ENCODE data around the gene GPC5.

DNA sequence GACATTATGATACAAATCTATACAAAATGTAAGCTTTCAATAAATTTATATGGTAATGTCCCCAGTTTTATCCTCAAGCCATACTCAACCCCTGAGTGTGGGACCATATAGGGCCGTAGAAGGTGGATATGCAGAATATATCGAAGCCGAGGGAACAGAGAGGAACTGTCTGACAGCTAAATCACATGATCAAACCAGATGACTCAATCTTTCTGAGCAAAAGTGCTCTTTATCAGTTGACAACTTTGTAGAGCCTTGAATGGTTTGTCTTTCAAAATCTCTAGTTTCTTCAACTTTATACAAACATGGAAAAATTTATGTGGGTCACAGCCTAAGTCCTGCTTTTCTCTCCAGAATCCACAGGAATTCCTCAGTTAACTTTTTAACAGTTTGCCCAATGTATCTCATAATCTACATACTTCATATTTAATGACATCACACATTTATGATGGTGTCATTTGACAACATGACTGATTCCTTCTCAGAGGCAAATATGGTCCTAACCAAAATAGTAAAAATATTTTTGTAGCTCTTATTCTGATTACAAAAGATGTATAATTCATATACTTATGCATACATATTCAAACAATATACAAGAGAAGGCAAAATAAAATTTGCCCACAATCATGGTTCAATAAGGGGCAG is 1155.2 kb downstream of the GPC5 start:
- TF ChIP-seq POLR2A (IDR thresholded peaks at IDR 0.05) = no peak
- TF ChIP-seq, protein P1, sequence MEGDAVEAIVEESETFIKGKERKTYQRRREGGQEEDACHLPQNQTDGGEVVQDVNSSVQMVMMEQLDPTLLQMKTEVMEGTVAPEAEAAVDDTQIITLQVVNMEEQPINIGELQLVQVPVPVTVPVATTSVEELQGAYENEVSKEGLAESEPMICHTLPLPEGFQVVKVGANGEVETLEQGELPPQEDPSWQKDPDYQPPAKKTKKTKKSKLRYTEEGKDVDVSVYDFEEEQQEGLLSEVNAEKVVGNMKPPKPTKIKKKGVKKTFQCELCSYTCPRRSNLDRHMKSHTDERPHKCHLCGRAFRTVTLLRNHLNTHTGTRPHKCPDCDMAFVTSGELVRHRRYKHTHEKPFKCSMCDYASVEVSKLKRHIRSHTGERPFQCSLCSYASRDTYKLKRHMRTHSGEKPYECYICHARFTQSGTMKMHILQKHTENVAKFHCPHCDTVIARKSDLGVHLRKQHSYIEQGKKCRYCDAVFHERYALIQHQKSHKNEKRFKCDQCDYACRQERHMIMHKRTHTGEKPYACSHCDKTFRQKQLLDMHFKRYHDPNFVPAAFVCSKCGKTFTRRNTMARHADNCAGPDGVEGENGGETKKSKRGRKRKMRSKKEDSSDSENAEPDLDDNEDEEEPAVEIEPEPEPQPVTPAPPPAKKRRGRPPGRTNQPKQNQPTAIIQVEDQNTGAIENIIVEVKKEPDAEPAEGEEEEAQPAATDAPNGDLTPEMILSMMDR (IDR thresholded peaks at IDR 0.05) = no peak
